ENCODE results near the gene CHD1L. TPM values are rescaled to one million over a fixed set of nuclear protein-coding genes. Genes with fewer than 3 reads are reported as not detected.

Gene CHD1L
- total RNA-seq, 3 donors from 2014 or later, result 33.8 to 40.0 (median 34.5) TPM

- DNase-seq (no peak), ATAC-seq (no peak)
- H3K4me1 ChIP-seq (ENCODE audit: low read depth), result peaks cover 28% of the 10 kb centered on the region
- no peaks in the 10 kb centered on the region for H3K36me3 ChIP-seq (ENCODE audit: low read depth)
- no peaks in the 10 kb centered on the region for H3K9me3 ChIP-seq
- no peak overlapping the region for H3K4me3 ChIP-seq
- TF ChIP-seq, protein P1, sequence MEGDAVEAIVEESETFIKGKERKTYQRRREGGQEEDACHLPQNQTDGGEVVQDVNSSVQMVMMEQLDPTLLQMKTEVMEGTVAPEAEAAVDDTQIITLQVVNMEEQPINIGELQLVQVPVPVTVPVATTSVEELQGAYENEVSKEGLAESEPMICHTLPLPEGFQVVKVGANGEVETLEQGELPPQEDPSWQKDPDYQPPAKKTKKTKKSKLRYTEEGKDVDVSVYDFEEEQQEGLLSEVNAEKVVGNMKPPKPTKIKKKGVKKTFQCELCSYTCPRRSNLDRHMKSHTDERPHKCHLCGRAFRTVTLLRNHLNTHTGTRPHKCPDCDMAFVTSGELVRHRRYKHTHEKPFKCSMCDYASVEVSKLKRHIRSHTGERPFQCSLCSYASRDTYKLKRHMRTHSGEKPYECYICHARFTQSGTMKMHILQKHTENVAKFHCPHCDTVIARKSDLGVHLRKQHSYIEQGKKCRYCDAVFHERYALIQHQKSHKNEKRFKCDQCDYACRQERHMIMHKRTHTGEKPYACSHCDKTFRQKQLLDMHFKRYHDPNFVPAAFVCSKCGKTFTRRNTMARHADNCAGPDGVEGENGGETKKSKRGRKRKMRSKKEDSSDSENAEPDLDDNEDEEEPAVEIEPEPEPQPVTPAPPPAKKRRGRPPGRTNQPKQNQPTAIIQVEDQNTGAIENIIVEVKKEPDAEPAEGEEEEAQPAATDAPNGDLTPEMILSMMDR (IDR thresholded peaks at IDR 0.05), result no peak
- intact Hi-C loops (cut with DNase I, micrococcal nuclease), result loop anchor here (2.0 to 5.0 kb wide), 2 partner anchors 69 to 70 kb away; partner anchors contain the start of gene PRKAB2 (in 2 of the 2)
Measured at GRCh38 chr1:147241934-147242448, 493 bp upstream of the CHD1L start.

DNA sequence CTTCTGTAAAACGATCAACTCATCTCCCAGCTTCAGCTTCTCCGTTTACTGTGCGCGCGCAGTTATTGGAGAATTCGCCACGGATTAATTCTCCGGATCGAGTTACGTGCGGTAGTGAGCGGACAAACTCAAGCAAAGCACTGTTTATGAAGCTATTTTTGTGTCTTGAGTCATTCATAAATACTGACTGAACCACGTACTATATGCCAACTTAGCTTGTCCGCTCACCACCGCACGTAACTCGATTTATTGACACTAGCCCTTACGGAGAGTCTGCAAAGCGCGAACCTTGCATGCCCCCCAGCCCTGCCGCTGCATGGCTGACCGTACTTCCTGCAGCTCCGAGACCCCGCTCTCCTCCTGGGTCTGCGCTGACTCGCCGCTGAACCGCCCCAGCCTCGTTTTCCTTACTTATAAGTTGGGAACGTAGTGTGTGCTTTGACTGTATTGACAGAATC is 773 bp downstream of the CHD1L start:
- ATAC-seq, result peak; percentile 11
- TF ChIP-seq, protein P1 (IDR thresholded peaks at IDR 0.05), result no peak
- intact Hi-C loops (cut with DNase I, micrococcal nuclease), result loop anchor here (2.0 to 5.0 kb wide), 2 partner anchors 70 to 71 kb away; partner anchors contain the start of gene PRKAB2 (in 2 of the 2)

DNA sequence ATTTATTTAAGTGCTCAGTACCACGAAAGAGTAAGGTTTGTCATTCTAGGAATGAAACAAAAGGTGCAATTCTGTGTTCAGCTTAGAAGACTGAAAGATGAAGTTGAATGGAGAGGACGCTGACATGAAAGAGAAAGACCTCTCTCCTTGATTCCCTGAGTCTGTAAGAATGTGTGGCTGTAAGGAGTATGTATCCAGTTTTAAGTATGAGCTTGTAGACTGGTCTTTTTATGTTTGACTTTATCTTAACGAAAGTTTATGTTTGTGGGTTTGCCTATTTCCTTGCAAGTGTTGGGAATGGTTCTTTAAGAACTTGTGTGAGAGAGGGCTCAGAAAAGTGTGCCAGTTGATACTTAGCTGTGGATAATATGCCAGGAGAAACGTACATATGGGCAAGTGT is 1.4 kb downstream of the CHD1L start:
- TF ChIP-seq, protein P1 (IDR thresholded peaks at IDR 0.05), result no peak
- Histone ChIP-seq H3K36me3 (ENCODE audit: low read depth) (no peaks in the 10 kb centered on the region), H3K4me1 (ENCODE audit: low read depth) (peaks cover 14% of the 10 kb centered on the region), H3K9me3 (no peaks in the 10 kb centered on the region), H3K4me3 (no peak overlapping the region)
- intact Hi-C loops (cut with DNase I, micrococcal nuclease), result loop anchor here (2.0 to 5.0 kb wide), 2 partner anchors 71 to 72 kb away; partner anchors contain the start of gene PRKAB2 (in 2 of the 2)
- DNase-seq, result no peak
- no peak for ATAC-seq

More for the DNA sequence above, 773 bp downstream of the CHD1L start:
- Histone ChIP-seq H3K9me3 (no peaks in the 10 kb centered on the region), H3K36me3 (ENCODE audit: low read depth) (no peaks in the 10 kb centered on the region), H3K4me3 (peak overlapping the region; percentile 88), H3K4me1 (ENCODE audit: low read depth) (peaks cover 20% of the 10 kb centered on the region)
- DNase-seq, result peak; percentile 49 to 62 (median 58)

GRCh38 chr1:147245129-147245528 is 2.6 kb downstream of the CHD1L start:
- no peaks in the 10 kb centered on the region for H3K9me3 ChIP-seq
- H3K36me3 ChIP-seq (ENCODE audit: low read depth), result no peaks in the 10 kb centered on the region
- H3K4me3 ChIP-seq, result no peak overlapping the region
- peaks cover 3% of the 10 kb centered on the region for H3K4me1 ChIP-seq (ENCODE audit: low read depth)
- DNase-seq (no peak), ATAC-seq (no peak)
- intact Hi-C loops (cut with DNase I, micrococcal nuclease), result no loop called here
- TF ChIP-seq, protein P1 (IDR thresholded peaks at IDR 0.05), result no peak

- Histone ChIP-seq H3K4me1 (ENCODE audit: low read depth) (no peaks in the 10 kb centered on the region), H3K9me3 (no peaks in the 10 kb centered on the region), H3K4me3 (no peak overlapping the region), H3K36me3 (ENCODE audit: low read depth) (no peaks in the 10 kb centered on the region)
- intact Hi-C loops (cut with DNase I, micrococcal nuclease), result no loop called here
- TF ChIP-seq, protein P1 (IDR thresholded peaks at IDR 0.05), result no peak
- DNase-seq, result no peak
- ATAC-seq, result no peak
Measured at GRCh38 chr1:147245586-147246021, 3.1 kb downstream of the CHD1L start.
